ENCODE measurements around the gene ZFPM1.

The ZFPM1 gene

GRCh38 chr16:88530858-88531203 is 77.8 kb downstream of the ZFPM1 start:
- no peak for DNase-seq

- no peak for DNase-seq
These were observed 78.3 kb downstream of the ZFPM1 start for GRCh38 chr16:88531346-88531745.

GRCh38 chr16:88531931-88532433 is 78.9 kb downstream of the ZFPM1 start:
- no peak for DNase-seq

GRCh38 chr16:88532434-88533241 is 79.6 kb downstream of the ZFPM1 start:
- no peak for DNase-seq

- no peak for DNase-seq
These were observed 80.4 kb downstream of the ZFPM1 start for GRCh38 chr16:88533381-88533917.

- no peak for DNase-seq
These were observed 81.0 kb downstream of the ZFPM1 start for GRCh38 chr16:88533932-88534637.

- no peak for DNase-seq
These were observed 81.6 kb downstream of the ZFPM1 start for GRCh38 chr16:88534638-88535190.

GRCh38 chr16:88535191-88535856 is 82.2 kb downstream of the ZFPM1 start:
- no peak for DNase-seq

GRCh38 chr16:88535857-88536222 is 82.8 kb downstream of the ZFPM1 start:
- no peak for DNase-seq

GRCh38 chr16:88536510-88536909 is 83.4 kb downstream of the ZFPM1 start:
- no peak for DNase-seq

- no peak for DNase-seq
These were observed 84.1 kb downstream of the ZFPM1 start for GRCh38 chr16:88536971-88537751.

- no peak for DNase-seq
These were observed 84.8 kb downstream of the ZFPM1 start for GRCh38 chr16:88537859-88538258.

GRCh38 chr16:88538366-88539060 is 85.4 kb downstream of the ZFPM1 start:
- no peak for DNase-seq

GRCh38 chr16:88539261-88539651 is 86.2 kb downstream of the ZFPM1 start:
- DNase-seq = no peak

- no peak for DNase-seq
These were observed 86.7 kb downstream of the ZFPM1 start for GRCh38 chr16:88539652-88540345.

GRCh38 chr16:88540346-88540977 is 87.4 kb downstream of the ZFPM1 start:
- DNase-seq = no peak

GRCh38 chr16:88541831-88542616 is 88.9 kb downstream of the ZFPM1 start:
- peak in 1 of 2 experiments; percentile 6 for DNase-seq

GRCh38 chr16:88543230-88543813 is 90.2 kb downstream of the ZFPM1 start:
- no peak for DNase-seq

GRCh38 chr16:88545781-88546180 is 92.7 kb downstream of the ZFPM1 start:
- no peak for DNase-seq

All from NCI-H2081 (cell line).